Measurements from ENCODE around the gene C16orf54.
"Not testable (repeated sequence)": the region's sequence is repeated elsewhere in the genome, so short reads cannot be mapped to it uniquely, and the experiment has no call there.

The C16orf54 gene

DNA sequence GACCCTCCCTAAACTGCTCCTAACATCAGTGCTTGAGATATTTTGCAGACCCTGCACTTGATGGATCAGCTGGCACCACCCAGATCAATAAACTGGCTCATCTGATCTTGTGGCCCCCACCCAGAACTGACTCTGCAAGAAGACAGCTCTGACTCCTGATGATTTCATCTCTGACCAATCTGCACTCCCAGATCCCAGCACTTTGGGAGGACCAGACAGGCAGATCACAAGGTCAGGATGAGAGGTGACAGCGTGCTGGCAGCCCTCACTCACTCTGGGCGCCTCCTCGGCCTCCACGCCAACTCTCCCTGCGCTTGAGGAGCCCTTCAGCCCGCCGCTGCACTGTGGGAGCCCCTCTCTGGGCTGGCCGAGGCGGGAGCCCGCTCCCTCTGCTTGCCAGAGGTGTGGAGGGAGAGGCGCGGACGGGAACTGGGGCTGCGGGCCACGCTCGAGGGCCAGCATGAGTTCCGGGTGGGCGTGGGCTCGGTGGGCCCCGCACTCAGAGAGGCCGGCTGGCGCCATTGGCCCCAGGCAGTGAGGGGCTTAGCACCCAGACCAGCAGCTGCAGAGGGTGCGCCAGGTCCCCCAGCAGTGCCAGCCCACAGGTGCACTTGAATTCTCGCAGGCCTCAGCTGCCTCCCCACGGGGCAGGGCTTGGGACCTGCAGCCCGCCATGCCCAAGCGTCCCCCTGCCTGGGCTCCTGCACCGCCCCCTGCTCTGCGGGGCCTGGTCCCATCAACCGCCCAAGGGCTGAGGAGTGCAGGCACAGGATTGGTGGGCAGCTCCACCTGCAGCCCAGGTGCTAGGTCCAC, 2.4 kb upstream of the C16orf54 start:
- Mint-ChIP-seq H3K4me3 (no peak overlapping the region), H3K36me3 (ENCODE audit: low read depth) (no peaks in the 10 kb centered on the region), H3K27me3 (ENCODE audit: low read depth, poor library complexity) (peaks cover 22% of the 10 kb centered on the region), H3K4me1 (peaks cover 5% of the 10 kb centered on the region), H3K27ac (no peak overlapping the region), H3K9me3 (peaks cover 15% of the 10 kb centered on the region)
- no peak for TF ChIP-seq CTCF (IDR thresholded peaks at IDR 0.05)
- no peak for DNase-seq

DNA sequence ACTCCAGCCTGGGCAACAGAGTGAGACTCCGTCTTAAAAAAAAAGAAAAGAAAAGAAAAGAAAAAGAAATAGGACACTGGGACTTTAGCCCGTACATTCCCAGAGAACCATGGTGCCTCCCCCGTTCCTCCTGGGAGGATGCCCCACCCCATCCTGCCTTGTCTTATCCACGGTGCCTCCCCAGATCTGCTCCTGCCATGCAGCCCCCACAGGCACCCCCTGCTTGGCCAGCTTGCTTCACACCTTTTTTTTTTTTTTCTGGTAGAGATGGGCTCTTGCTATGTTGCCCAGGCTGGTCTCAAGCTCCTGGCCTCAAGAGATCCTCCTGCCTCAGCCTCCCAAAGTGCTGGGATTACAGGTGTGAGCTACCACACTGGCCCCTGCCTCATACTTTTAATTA, 728 bp upstream of the C16orf54 start:
- not testable (repeated sequence) for DNase-seq; H3K4me3 Mint-ChIP-seq; H3K27ac Mint-ChIP-seq; H3K4me1 Mint-ChIP-seq; H3K36me3 Mint-ChIP-seq (ENCODE audit: low read depth)
- Mint-ChIP-seq H3K9me3 (peaks cover 15% of the 10 kb centered on the region), H3K27me3 (ENCODE audit: low read depth, poor library complexity) (peaks cover 23% of the 10 kb centered on the region)

- H3K36me3 Mint-ChIP-seq (ENCODE audit: low read depth) = no peaks in the 10 kb centered on the region
- peaks cover 24% of the 10 kb centered on the region for H3K27me3 Mint-ChIP-seq (ENCODE audit: low read depth, poor library complexity)
- H3K4me3 Mint-ChIP-seq = no peak overlapping the region
- no peak overlapping the region for H3K27ac Mint-ChIP-seq
- peaks cover 15% of the 10 kb centered on the region for H3K9me3 Mint-ChIP-seq
- no peak for TF ChIP-seq CTCF (IDR thresholded peaks at IDR 0.05)
- H3K4me1 Mint-ChIP-seq = peaks cover 12% of the 10 kb centered on the region
- DNase-seq = no peak
Observed at GRCh38 chr16:29745121-29745852, 503 bp downstream of the C16orf54 start.

- H3K9me3 Mint-ChIP-seq = peaks cover 15% of the 10 kb centered on the region
- DNase-seq = no peak
- H3K4me1 Mint-ChIP-seq = peaks cover 17% of the 10 kb centered on the region
- no peak overlapping the region for H3K4me3 Mint-ChIP-seq
- H3K36me3 Mint-ChIP-seq (ENCODE audit: low read depth) = no peaks in the 10 kb centered on the region
- no peak overlapping the region for H3K27ac Mint-ChIP-seq
- no peak for TF ChIP-seq CTCF (IDR thresholded peaks at IDR 0.05)
- H3K27me3 Mint-ChIP-seq (ENCODE audit: low read depth, poor library complexity) = peaks cover 24% of the 10 kb centered on the region
Observed at GRCh38 chr16:29744541-29745101, 1.2 kb downstream of the C16orf54 start.

GRCh38 chr16:29743827-29744531, 1.8 kb downstream of the C16orf54 start:
- H3K9me3 Mint-ChIP-seq = peaks cover 13% of the 10 kb centered on the region
- no peaks in the 10 kb centered on the region for H3K36me3 Mint-ChIP-seq (ENCODE audit: low read depth)
- DNase-seq = no peak
- TF ChIP-seq CTCF (IDR thresholded peaks at IDR 0.05) = no peak
- no peak overlapping the region for H3K27ac Mint-ChIP-seq
- no peak overlapping the region for H3K4me3 Mint-ChIP-seq
- peaks cover 24% of the 10 kb centered on the region for H3K27me3 Mint-ChIP-seq (ENCODE audit: low read depth, poor library complexity)
- H3K4me1 Mint-ChIP-seq = peaks cover 16% of the 10 kb centered on the region

GRCh38 chr16:29743475-29743826, 2.3 kb downstream of the C16orf54 start:
- Mint-ChIP-seq H3K27me3 (ENCODE audit: low read depth, poor library complexity) (peaks cover 24% of the 10 kb centered on the region), H3K4me1 (peaks cover 17% of the 10 kb centered on the region), H3K4me3 (no peak overlapping the region), H3K9me3 (peaks cover 9% of the 10 kb centered on the region), H3K36me3 (ENCODE audit: low read depth) (no peaks in the 10 kb centered on the region), H3K27ac (no peak overlapping the region)
- DNase-seq = no peak
- no peak for TF ChIP-seq CTCF (IDR thresholded peaks at IDR 0.05)
